PC-9 (cell line): ENCODE data around the gene NRSN2.

Source experiments
- EZH2 ChIP-seq: fragments of 200-600 bp; sonication (generic); IDR thresholded peaks from 2 replicates; pipeline ENCODE4 v1.8.0; 2017; ENCODE audit warnings: antibody characterized with exemption, low read depth
- TF ChIP-seq, protein P1 (sequence below): fragments of 200-600 bp; sonication (generic); conservative IDR thresholded peaks from 2 replicates; pipeline ENCODE4 v1.6.1; 2017; ENCODE audit warnings: mixed run types, antibody characterized with exemption, mild to moderate bottlenecking, moderate library complexity

GRCh38 chr20:328027-328974 is 18.6 kb upstream of the NRSN2 start:
- TF ChIP-seq, protein P1, sequence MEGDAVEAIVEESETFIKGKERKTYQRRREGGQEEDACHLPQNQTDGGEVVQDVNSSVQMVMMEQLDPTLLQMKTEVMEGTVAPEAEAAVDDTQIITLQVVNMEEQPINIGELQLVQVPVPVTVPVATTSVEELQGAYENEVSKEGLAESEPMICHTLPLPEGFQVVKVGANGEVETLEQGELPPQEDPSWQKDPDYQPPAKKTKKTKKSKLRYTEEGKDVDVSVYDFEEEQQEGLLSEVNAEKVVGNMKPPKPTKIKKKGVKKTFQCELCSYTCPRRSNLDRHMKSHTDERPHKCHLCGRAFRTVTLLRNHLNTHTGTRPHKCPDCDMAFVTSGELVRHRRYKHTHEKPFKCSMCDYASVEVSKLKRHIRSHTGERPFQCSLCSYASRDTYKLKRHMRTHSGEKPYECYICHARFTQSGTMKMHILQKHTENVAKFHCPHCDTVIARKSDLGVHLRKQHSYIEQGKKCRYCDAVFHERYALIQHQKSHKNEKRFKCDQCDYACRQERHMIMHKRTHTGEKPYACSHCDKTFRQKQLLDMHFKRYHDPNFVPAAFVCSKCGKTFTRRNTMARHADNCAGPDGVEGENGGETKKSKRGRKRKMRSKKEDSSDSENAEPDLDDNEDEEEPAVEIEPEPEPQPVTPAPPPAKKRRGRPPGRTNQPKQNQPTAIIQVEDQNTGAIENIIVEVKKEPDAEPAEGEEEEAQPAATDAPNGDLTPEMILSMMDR = no peak
- TF ChIP-seq EZH2 = no peak
